GM12891 (cell line): ENCODE data around the gene OGG1.

Source experiments
- PAX5 ChIP-seq: IDR thresholded peaks from 2 replicates; pipeline ENCODE4 v1.6.1; 2011; ENCODE audit warnings: low read length, moderate library complexity, mild to moderate bottlenecking; ENCODE audit not compliant: insufficient read depth, severe bottlenecking
- POLR2A ChIP-seq: IDR thresholded peaks from 2 replicates; pipeline ENCODE4 v1.6.1; 2011; ENCODE audit warnings: low read depth, low read length, control low read depth
- POLR2AphosphoS5 ChIP-seq: IDR thresholded peaks from 2 replicates; pipeline ENCODE4 v1.6.1; 2011; ENCODE audit warnings: low read depth, low read length, control low read depth
- POU2F2 ChIP-seq: IDR thresholded peaks from 2 replicates; pipeline ENCODE4 v1.6.1; 2011; ENCODE audit warnings: low read depth, mild to moderate bottlenecking, control low read depth, low read length, moderate library complexity
- SPI1 ChIP-seq: IDR thresholded peaks from 2 replicates; pipeline ENCODE4 v1.6.1; 2011; ENCODE audit warnings: low read depth, low read length, control low read depth
- TAF1 ChIP-seq: IDR thresholded peaks from 2 replicates; pipeline ENCODE4 v1.6.1; 2011; ENCODE audit warnings: low read depth, low read length, control low read depth

- TF ChIP-seq POLR2AphosphoS5 (no peak), POLR2A (no peak), TAF1 (no peak), SPI1 (no peak), PAX5 (no peak), POU2F2 (no peak)
These were observed 46.5 kb upstream of the OGG1 start for GRCh38 chr3:9703240-9703639.
